GM19397 (cell line): ENCODE data around the gene TPPP.
"Not testable (repeated sequence)": the region's sequence is repeated elsewhere in the genome, so short reads cannot be mapped to it uniquely, and the experiment has no call there.

Experiments
- ATAC-seq: cut with Tn5 transposase; IDR thresholded peaks from one replicate; pipeline ENCODE4 v1.9.1; 2021; ENCODE audit warnings: mild to moderate bottlenecking, moderate library complexity; ENCODE audit not compliant: unreplicated experiment

Gene TPPP

GRCh38 chr5:628351-629205 lies 64.6 kb downstream of the TPPP start:
- ATAC-seq = not testable (repeated sequence)

GRCh38 chr5:627840-628239 lies 65.3 kb downstream of the TPPP start:
- ATAC-seq = no peak

DNA sequence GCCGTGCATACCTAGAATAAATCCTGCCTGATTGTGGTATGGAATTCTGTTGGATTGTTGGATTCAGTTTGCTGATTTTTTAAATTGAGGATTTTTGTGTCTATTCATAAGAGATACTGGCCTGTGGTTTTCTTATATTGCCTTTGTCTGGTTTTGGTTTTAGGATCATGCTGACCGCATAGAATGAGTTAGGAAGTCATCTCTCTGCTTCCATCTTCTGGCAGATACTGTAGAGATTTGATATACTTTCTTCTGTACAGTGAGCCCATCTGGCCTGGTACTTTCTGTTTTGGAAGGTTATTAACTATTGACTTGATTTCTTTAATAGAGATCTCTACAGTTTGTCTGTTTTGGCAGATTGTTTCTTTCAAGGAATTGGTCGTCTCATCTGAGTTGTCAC lies 66.3 kb downstream of the TPPP start:
- no peak for ATAC-seq

GRCh38 chr5:625516-625915 lies 67.6 kb downstream of the TPPP start:
- no peak for ATAC-seq

DNA sequence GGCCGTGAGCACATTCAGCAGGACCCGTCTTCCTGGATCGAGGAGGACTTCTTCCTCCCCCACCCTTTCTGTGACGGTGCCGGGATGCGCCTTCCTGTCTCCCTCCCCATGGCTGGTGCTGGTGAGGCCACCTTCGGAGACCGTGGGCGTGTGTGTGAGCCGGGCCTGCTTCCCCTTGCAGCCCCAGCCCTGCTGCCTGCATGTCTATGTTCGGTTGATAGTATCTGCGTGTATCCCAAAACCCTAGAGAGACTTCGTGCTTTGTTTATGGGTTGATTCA lies 68.3 kb downstream of the TPPP start:
- no peak for ATAC-seq

GRCh38 chr5:624118-624950 lies 68.8 kb downstream of the TPPP start:
- no peak for ATAC-seq

DNA sequence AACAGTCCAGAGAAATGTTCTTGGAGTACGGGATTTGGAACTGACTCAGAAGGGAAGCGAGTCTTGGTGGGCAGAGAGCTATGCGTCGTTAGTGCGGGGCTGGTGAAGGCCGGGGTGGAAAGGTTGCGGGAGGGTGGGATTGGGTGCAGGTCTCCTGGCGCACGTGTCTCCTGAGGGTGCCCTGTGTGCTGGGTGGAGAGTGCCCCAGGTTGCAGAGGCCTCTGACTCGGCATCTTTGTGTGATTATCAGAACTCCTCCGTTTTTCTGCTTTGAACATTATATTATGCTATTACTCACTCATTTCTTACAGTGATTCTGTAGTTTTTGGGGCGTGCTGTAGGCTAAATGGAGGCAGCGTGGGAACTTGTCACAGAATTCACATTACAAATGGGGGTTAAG lies 69.6 kb downstream of the TPPP start:
- no peak for ATAC-seq

DNA sequence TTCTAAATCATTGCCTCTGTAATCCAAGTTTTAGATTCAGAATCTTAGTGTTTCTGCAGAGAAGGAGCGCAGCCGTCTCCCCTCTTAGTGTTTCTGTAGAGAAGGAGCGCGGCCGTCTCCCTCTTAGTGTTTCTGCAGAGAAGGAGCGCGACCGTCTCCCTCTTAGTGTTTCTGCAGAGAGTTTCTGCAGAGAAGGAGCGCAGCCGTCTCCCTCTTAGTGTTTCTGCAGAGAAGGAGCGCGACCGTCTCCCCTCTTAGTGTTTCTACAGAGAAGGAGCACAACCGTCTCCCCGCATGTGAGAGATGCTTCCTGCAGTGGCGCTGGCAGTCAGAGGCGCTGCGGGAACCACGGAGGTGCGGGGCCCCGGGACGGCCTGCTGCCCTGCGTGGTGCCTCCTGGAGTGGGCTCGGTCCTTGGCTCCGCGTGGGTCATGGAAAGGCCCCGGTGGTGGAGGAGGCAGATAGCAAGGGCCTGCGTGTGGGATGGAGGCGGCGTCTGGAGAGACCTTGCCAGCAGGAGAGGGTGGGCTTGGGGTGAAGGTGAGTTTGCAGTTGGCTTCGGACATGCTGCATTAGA lies 70.1 kb downstream of the TPPP start:
- ATAC-seq = no peak

- no peak for ATAC-seq
Observed at GRCh38 chr5:622359-622758, 70.8 kb downstream of the TPPP start.

DNA sequence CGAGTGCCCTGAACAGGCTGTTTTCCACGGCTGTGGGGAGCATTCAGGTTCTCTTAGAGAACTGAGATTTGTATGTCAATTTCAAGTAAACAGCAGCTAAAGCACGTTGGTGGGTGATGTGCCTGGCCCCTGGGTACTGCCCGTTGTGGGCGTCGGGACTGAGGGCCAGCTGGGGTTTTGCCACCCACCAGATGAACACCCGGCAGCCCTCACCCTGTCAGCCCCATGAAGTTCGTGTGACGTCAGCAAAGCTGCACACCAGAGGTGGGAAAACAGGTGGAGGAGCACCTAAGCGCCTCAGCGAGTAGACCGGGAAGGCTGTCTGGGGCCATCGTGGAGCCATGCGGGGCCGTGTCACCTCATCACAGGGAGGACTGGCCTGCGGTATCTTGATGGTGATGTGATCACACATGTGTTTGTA lies 71.8 kb downstream of the TPPP start:
- ATAC-seq = no peak

GRCh38 chr5:620586-621180 lies 72.5 kb downstream of the TPPP start:
- ATAC-seq = no peak

DNA sequence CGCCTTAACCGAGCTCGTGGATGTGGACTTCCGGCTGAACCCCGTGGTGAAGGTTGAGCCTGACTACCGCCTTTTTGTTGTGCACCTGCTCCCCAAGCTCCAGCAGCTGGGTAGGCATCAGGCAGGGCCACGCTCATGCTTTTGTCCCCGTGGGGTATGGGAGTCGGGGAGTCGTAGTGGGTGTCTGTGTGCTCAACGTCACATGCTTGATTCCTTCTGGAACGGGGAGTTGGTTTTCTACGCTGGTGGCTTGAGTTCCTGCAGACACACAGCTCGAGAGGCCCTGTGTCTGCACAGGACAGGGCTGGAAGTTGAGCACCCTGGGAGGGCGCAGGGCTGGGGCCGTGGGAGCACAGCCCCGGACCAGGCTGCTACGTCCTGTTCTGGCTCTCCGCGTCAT lies 73.0 kb downstream of the TPPP start:
- ATAC-seq = no peak

GRCh38 chr5:619444-619843 lies 73.7 kb downstream of the TPPP start:
- ATAC-seq = no peak

- ATAC-seq = no peak
Observed at GRCh38 chr5:618450-618849, 74.7 kb downstream of the TPPP start.

GRCh38 chr5:617896-618295 lies 75.3 kb downstream of the TPPP start:
- no peak for ATAC-seq

DNA sequence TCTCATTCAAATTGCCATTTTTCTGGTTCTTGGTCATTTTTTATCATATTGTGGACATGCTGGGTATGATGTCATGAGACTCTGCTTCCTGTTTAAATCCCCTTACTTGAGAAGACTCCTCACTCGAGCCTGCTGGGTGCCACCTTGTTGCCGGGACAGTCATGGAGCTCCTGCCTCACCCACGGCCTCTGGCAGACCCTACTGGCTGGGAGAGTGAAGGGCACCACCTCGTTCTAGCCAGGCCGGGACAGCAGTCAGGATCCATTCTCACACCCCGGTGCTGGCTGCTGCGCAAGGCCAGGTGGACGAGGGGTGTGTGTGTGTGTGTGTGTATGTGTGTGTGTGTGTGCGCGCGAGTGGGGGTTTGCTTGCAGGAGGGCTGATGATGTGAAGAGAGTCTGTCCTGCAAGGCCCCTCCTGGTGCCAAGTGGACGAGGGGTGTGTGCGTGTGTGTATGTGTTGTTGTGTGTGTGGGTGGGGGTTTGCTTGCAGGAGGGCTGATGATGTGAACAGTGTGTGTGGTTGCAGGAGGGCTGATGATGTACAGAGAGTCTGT lies 76.6 kb downstream of the TPPP start:
- ATAC-seq = no peak

GRCh38 chr5:612498-613424 lies 80.4 kb downstream of the TPPP start:
- ATAC-seq = peak; percentile 29

DNA sequence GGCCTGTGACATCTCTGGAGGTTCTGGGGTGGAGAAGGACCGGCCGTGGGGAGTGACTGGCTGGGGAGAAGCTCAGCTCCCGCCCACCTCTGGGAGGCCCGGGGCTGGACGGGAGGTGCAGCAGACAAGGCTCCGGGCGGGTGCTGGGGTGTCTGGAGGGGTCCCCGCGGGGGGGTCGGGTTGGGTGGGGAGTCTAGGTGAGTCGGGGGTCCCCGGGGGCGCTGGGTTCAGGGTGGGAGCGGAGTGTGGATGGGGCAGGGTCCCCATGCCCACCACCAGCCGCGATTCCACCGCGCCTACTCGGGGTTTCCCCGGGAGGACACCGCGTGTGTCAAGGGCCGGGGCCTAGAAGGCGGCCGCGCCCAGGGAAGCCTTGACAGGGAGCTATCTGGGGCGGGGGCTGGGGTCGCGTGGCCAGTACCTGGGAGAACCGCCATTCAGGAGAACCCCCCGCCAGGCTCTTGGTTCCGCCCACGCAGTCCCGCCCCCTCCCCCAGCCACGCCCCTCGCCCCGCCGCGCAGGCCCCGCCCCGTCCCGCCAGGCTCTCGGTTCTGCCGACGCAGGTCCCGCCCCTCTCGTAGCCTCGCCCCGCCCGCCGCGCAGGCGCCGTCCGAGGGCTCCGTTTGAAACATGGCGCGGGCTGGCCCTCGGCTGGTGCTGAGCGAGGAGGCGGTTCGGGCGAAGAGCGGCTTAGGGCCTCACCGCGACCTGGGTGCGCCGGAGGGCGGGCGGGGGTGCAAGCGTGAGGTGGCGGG lies 81.2 kb downstream of the TPPP start, which contains the start of gene CEP72:
CEP72 (plus strand) TSS at position 610 of the 756 bp plus-strand sequence; CDS start at position 632, 22 bp downstream.
- ATAC-seq = peak; percentile 85
